GM18858 (cell line): Measurements from ENCODE around the gene SGSM2.

ENCODE experiments used
- ATAC-seq: cut with Tn5 transposase; IDR thresholded peaks from one replicate; pipeline ENCODE4 v1.9.1; 2021; ENCODE audit not compliant: unreplicated experiment

SGSM2 gene

DNA sequence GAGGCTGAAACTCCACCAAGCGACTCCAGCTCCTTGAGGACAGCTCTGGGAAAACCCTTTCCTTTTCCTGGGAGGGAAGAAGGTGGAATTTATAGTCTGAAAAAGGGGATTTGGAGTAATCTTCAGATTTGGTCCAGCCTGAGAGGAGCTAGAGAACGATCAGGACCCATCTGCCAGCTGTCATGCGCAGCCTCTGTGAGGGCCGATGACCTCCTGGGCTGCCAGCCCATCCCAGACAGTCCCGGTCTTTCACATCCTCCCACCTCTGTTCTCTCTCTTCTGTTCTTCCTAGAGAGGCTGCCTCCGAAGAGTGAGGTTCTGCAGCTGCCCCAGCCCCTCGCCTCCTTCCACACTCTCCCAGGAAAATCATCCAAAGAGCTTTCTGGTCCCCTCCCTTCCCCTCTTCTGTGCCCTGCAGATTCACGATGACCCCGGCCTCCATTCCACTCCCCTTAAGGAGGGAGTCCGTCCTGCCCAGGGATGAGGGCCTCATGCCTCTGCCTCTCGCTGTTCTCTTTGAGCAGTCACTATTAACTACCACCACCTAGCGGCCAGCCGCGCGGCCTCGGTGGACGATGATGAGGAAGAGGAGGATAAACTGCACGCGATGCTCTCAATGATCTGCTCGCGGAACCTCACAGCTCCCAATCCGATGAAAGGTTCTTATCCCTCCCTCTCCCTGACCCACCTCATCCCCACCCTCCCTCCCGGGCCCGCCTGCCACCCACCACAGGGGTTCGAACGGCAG, 29.6 kb downstream of the SGSM2 start:
- no peak for ATAC-seq

DNA sequence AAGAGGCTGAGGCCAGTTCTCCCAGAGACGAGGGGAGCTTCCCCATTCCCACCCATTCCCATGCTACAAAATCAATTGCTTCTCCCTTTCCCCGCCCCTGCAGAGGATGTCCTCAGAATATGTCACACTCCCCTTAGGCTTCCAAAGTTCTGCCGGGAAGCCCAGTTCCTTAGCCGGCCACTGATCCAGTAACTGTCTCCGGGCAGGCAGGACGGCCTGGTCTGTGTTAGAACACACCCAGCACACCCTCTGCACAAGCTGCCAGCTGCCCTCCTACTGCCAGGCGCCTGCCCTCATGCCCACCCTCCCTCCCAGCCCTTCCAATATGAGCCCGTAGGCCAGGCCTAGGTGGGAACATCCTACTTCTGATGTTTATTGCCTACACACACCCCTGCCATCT, 31.1 kb downstream of the SGSM2 start:
- no peak for ATAC-seq

DNA sequence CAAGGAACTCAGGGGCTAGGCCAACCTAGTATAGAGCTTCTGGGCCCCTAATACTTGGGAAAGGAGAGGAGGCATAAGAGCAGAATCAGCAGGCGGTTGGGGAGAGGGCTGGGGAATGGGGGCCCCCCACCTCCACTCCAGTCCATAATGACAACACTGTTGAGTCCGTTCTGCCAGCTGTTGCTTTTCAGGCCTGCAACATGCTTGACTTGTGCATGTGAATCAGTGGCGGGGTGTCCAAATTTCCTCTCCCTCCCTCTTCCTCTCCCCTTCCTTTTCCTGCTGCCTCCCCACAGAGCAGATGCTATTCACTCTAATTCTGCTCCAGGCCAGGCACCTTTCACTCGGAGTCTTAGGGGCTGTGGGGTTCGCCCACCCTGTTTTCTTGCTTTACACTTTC, 31.7 kb downstream of the SGSM2 start:
- no peak for ATAC-seq

DNA sequence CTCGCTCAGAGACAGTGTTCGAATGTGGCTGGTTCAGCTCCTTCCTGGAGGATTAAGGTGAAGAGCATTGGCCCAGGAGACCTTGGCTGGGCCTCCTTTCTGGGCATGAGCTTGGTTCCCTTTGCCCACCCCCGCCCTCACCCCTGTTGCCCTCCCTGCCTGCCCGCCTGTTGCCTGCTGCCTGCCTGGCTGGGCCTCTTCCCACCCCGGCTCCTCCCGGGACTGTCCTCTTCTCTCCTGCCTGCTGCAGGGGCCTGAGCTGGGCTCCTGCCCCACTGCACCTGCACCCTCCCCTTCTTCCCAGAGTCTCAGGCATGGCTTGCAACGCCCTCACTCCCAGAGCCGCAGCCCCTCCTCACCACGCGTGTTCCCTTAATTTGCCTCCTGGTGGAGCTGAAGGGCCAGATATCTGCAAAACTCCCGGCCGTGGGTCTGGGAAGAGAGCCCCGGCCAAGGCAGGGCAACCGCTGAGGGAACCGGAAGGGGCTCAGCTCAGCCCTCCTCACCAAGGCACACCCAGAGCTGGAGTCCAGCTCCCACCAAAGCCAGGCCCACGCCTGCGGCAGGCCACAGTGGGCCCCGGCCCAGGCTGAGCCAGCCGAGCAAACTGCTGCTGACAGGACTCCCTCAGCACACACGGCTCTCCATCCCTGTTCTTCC, 32.4 kb downstream of the SGSM2 start:
- ATAC-seq, result no peak

DNA sequence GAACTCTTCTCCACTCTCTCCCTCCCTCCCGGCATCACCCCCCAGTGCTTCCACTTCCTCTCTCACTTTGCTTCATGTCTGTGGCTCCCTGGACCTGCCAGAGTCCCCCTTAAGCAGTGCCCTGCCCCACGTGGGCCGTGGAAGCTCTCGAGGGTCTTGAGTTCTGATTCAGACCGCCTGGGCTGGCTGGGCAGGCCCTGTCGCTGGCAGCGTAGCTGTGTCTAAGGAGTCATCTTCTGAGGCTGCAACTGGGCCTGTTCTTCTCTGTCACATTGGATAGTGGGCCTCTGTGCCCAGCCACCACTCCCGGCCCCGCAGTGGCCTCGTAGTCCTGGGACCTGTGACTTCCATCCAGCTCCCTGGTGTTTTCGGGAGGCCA, 32.9 kb downstream of the SGSM2 start:
- no peak for ATAC-seq

DNA sequence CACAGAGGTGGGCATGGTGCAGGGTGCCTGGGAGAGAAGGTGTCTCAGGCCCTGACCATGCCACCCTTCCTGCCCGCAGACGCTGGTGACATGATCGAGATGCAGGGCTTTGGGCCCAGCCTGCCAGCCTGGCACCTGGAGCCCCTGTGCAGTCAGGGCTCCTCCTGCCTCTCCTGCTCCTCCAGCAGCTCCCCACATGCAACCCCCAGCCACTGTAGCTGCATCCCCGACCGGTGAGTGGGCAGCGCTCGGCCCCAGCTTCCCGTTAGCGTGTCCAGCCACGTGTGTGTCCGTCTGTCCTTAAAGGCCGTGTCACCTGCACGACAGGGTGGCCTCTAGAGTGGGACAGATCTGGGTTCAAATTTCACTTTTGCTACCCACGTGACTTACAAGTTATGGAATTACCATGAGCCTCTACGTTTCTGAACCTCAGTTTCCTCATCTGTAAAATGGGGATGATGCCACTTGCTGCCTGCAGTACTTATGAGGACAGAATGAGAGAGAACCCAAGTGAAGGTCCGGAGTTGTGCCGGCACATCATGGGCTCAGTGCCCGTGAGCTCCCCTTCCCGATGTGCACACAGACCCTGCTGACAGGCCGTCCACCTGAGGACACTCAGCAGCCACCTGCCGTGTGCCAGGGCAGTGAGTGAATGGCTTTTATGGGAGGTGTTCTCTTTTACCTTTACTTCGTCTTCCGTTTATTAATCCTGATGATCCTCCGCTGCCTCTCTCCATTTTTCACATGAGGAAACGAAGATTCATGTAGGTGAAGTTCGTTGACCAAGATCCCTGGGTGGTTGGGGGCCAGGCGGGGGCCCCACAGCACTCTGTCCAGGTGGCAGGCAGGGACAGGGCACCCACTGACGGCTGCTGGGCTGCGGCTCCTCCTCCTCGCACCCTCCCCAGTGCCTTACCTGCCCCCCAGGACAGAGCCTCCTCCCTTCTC, 34.2 kb downstream of the SGSM2 start:
- ATAC-seq, result no peak

DNA sequence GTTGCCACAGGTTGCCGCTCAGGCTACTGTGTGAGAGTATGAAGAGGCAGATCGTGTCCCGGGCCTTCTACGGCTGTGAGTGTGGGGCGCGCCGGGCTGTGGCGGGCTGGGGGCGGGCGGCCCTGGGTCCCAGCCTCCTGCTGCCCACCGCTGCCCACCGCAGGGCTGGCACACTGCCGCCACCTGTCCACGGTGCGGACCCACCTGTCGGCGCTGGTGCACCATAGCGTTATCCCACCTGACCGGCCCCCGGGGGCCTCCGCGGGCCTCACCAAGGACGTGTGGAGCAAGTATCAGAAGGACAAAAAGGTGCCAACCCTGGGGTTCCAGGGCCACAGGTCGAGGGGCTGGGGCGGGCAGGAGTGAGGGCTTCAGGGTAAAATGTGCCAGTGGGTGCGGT, 34.9 kb downstream of the SGSM2 start:
- no peak for ATAC-seq

DNA sequence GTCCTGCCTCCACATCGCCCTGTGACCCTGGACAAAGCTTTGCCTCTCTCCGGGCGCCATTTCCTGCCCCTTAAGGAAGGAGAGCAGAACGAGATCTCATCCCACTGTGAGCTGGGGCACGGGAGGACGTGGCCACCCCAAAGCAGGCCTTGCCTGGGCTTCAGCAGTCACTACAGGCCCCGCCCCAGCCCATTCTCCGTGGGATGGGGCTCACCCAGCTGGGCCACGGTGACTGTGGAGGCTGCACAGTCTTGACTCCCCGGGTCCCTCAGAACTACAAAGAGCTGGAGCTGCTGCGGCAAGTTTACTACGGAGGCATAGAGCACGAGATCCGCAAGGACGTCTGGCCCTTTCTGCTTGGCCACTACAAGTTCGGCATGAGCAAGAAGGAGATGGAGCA, 35.4 kb downstream of the SGSM2 start:
- no peak for ATAC-seq

DNA sequence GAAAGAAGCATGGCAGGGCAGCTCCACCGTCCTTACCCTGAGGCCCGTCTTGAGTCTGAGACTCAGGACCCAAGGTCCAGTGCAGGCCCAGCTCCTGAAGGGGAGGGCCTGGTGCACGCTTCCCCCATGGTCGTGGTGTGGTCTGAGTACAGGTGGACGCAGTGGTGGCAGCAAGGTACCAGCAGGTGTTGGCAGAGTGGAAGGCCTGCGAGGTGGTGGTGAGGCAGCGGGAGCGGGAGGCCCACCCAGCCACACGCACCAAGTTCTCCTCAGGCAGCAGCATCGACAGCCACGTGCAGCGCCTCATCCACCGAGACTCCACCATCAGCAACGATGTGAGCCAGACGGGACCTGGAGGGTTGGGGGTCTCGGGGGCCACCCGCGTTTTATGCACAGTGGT, 35.9 kb downstream of the SGSM2 start:
- no peak for ATAC-seq

DNA sequence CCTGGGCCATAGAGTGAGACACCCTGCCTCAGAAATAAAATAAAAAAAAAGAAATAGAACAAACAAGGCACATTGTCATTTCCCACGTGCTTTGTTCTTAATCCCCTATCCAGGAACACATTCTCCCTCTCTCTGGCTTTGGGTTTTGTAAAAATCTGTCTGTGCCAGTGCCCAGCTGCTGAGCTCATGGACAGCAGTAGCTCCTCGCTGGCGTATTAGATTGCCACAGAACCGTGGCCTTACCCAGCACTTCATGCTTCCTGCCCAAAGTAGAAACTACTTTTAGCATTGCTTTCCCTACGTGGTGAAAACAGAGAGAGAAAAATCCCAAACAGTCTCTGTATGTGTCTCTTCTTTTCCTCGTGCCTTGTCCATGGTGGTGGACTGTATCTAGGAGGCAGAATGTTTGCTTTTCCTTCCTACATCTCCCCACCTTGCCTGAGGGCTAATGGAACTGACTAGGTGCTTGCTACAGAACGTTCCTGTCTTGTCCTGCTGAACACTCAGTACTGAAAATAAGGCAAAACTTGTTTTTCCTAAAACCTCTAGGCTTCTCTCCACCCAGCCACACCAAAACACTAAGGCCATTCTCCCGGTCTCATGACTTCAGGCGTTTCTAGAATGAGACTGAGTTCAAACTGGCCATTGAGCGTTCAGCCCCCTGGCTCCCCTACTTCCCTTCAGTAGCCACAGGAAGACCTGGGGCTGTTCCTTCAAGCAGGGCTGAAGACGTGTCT, 37.4 kb downstream of the SGSM2 start:
- ATAC-seq, result no peak

DNA sequence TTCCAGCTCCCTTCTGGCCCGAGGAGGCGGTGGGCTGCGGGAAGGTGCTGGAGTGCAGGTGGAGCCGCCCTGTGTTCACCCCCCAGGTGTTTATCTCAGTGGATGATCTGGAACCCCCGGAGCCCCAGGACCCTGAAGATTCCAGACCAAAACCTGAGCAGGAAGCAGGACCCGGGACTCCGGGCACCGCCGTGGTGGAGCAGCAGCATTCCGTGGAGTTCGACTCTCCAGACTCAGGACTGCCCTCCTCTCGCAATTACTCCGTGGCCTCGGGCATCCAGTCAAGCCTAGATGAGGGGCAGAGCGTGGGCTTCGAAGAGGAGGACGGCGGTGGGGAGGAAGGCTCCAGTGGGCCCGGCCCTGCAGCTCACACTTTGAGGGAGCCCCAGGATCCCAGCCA, 38.1 kb downstream of the SGSM2 start:
- ATAC-seq, result no peak

DNA sequence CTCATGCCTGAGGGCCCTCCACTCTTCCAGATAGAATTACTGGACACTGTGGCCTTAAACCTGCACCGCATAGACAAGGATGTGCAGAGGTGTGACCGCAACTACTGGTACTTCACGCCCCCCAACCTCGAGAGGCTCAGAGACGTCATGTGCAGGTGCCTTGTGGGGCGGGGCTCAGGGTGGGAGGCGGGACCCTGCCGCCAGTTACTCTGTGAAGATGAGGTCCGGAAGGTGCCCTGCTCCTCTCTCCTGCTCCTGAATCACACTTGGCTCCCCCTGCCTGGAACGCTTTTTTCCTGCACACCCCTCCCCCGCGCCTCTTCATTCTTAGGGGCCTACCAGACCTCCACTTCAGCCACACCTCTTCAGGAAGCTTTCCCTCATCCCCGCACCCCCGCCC, 38.8 kb downstream of the SGSM2 start:
- no peak for ATAC-seq

DNA sequence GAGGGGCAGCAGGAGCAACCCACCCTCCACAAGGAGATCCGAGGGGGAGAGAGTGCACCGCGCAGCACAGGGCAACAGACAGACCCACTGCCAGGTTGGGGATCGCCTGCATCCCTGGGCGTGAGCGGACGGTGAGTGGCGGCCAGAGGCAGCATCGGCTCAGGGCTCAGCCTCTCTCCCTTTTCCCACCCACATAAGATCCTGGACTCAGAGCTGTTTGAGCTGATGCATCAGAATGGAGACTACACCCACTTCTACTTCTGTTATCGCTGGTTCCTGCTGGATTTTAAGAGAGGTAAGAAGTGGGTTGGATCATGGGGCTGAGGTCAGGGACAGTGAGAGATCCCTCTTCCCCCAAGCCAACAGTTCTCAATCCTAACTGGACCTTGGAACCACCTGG, 40.4 kb downstream of the SGSM2 start:
- ATAC-seq, result no peak

DNA sequence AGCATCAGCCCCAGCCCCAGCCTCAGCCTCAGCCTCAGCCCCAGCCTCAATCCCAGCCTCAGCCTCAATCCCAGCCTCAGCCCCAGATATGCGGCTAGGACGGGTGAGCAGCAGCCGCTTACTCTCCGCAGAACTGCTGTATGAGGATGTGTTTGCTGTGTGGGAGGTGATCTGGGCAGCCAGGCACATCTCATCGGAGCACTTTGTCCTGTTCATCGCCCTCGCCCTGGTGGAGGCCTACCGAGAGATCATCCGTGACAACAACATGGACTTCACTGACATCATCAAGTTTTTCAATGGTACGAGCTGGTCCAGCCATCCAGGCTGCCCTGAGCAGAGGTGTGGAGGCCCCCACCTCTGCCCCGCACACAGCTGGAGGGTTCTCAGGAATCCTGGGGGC, 41.6 kb downstream of the SGSM2 start:
- ATAC-seq, result no peak

DNA sequence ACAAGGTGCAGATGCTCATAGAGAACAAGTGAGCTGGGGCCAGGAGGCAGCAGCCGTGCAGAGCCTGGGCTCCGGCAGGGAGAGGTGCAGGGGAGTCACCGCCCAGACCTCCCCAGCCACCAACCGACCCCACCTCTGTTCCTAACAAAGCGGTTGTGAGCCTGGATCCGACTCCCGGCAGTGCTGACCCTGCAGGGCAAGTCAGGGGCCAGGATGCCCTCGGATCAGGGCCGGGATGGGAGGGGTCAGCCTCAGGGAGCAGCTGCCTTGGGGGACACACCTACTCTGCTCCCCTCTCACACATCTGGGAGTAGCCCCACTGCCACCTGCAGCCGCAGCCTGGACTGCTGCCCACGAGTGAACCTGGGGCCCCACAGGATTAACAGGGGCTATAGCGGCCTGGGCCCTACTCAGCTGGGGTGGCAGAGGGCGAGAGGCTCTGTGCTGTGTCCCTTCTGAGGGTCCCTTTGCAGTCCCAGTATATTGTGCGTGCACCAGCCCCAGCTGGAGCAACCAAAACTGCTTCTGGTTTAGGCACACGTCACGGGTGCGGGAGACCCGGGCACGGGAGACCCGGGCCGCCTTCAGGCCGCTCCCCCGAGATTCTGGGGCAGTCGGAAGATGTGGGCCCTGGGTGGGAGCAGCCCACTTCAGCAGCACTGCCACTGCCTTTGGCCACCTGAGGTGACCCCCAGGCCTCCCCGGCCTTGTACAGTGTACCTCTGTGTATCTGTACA, 42.4 kb downstream of the SGSM2 start:
- no peak for ATAC-seq

DNA sequence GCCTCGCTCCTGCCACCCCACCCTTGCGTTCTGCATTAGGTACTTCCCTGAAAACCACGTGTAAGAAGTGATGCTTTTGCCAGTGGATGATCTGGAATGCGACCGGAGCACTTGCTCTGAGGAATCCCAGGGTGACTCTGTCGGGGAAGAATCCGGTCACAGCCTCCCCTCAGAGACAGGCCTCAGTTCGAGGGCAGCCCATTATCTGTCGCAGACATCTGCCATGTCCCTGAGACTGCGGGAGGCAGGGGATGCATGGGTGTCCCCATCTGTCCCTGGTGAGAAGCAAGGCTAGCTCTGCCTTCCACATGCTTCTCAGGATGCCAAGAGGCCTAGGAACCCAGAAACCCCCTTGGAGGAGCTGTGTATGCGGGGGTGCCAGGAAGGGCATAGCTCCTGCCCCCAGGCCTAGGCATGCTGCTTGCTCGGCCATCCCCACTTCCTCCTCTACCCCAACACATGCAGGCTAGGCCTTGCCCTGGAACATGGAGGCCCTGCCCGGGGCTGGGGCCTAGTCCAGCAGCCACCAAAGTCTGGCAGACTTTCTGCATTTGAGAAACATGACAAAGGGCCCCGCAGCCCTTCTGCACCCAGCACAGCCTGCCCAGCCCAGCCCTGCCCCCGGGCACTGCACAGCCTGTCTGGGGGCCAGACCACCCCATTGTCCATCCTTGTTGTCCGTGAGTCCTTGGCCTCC, 43.1 kb downstream of the SGSM2 start:
- no peak for ATAC-seq

DNA sequence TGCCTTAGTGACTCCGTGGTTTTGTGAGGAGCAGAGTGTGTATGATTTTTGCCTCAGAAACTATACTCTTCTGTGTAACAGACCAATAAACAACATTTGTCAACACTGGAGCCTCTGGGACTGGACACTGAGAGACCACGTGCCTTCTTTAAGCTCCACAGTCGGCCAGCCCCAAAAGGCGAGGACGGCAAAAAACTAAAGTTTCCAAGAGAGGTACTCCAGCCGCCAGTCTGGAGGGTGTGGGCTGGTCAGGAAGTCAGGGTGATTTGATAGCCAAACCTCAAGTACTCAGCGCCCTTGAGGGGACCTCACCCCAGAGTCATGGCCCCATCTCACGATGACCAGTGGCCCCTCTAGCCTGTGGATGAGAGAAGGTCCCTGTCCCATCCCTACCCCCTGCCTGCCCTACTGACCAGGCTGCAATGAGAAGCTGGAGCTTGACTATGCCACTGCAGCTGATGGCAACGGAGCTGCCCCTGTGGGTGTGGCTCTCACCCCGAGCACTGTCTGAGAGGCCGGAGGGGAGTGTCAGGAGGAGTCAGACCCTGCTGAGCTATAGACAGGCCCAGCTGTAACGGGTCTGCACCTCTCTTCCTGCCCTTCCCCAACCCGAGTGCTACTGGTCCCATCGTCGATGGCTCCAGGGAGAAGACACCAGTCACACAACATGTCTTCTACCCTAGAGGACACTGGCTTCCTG, 43.8 kb downstream of the SGSM2 start:
- ATAC-seq, result no peak

DNA sequence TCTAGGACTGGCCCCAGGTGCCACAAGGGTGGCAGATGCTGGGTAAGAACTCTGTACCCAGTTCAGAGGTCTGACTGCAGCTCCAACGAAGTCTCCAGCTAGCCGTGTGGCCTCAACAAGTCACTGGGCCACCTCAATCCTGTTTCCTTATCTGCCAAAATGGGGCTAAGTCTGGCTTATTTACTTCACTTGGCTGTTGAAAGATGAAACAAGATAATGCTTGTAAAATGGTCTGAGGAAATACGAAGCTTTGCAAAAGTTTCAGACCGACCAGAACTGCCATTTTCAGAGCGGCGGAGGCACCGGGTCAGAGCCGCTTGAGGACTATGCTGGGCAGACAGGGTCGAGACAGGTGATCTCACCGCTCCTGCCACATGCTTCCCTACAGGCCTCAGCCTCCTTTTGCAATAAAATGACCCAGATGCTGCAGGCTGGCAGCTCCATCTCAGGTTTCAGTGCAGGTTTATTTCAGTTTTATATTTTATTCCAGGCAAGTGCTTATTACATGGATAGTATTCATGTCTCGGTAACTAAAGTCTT, 46.4 kb downstream of the SGSM2 start:
- no peak for ATAC-seq
